Fibroblast of the conjunctiva (primary cell): Measurements from ENCODE around the gene UBL3.

Experiments used
- DNase-seq: peaks from one replicate; pipeline ENCODE4 v3.0.0-alpha.2; 2010; ENCODE audit warnings: low read depth

The UBL3 gene

GRCh38 chr13:29810145-29810742 lies 40.2 kb downstream of the UBL3 start:
- no peak for DNase-seq

GRCh38 chr13:29808264-29808663 lies 42.2 kb downstream of the UBL3 start:
- DNase-seq, result no peak

GRCh38 chr13:29805994-29806979 lies 44.1 kb downstream of the UBL3 start:
- no peak for DNase-seq

- DNase-seq, result no peak
Observed at GRCh38 chr13:29803221-29803620, 47.2 kb downstream of the UBL3 start.

GRCh38 chr13:29802621-29803020 lies 47.8 kb downstream of the UBL3 start:
- DNase-seq, result no peak

GRCh38 chr13:29801737-29802305 lies 48.6 kb downstream of the UBL3 start:
- DNase-seq, result no peak

- DNase-seq, result no peak
Observed at GRCh38 chr13:29801102-29801501, 49.3 kb downstream of the UBL3 start.

GRCh38 chr13:29800687-29801086 lies 49.7 kb downstream of the UBL3 start:
- DNase-seq, result no peak

- no peak for DNase-seq
Observed at GRCh38 chr13:29799041-29799440, 51.4 kb downstream of the UBL3 start.

GRCh38 chr13:29791997-29792780 lies 58.2 kb downstream of the UBL3 start:
- DNase-seq, result no peak

- no peak for DNase-seq
Observed at GRCh38 chr13:29791508-29791907, 58.9 kb downstream of the UBL3 start.

- no peak for DNase-seq
Observed at GRCh38 chr13:29786698-29787097, 63.7 kb downstream of the UBL3 start.

- DNase-seq, result no peak
Observed at GRCh38 chr13:29785978-29786377, 64.4 kb downstream of the UBL3 start.

GRCh38 chr13:29782798-29783197 lies 67.6 kb downstream of the UBL3 start:
- DNase-seq, result no peak

GRCh38 chr13:29774830-29775229 lies 75.6 kb downstream of the UBL3 start:
- DNase-seq, result no peak

- peak; percentile 27 for DNase-seq
Observed at GRCh38 chr13:29771247-29771646, 79.2 kb downstream of the UBL3 start.

GRCh38 chr13:29767006-29767405 lies 83.4 kb downstream of the UBL3 start:
- no peak for DNase-seq

GRCh38 chr13:29763436-29764180 lies 86.8 kb downstream of the UBL3 start:
- no peak for DNase-seq

GRCh38 chr13:29761815-29762214 lies 88.6 kb downstream of the UBL3 start:
- no peak for DNase-seq

- DNase-seq, result no peak
Observed at GRCh38 chr13:29761160-29761559, 89.3 kb downstream of the UBL3 start.

GRCh38 chr13:29760544-29760943 lies 89.9 kb downstream of the UBL3 start:
- no peak for DNase-seq
